GM19372 (cell line): ENCODE measurements around the gene CSK.

ENCODE experiments used
- ATAC-seq: cut with Tn5 transposase; IDR thresholded peaks from one replicate; pipeline ENCODE4 v1.9.1; 2021; ENCODE audit warnings: mild to moderate bottlenecking, low read depth, moderate library complexity; ENCODE audit not compliant: unreplicated experiment

Gene CSK

GRCh38 chr15:74799255-74799855 is 17.5 kb downstream of the CSK start:
- no peak for ATAC-seq

GRCh38 chr15:74799856-74800558 is 18.1 kb downstream of the CSK start:
- no peak for ATAC-seq

GRCh38 chr15:74800559-74801094 is 18.7 kb downstream of the CSK start:
- ATAC-seq = no peak

GRCh38 chr15:74801311-74801997 is 19.6 kb downstream of the CSK start:
- no peak for ATAC-seq

GRCh38 chr15:74802290-74802689 is 20.4 kb downstream of the CSK start:
- ATAC-seq = no peak

- no peak for ATAC-seq
Measured at GRCh38 chr15:74802862-74803447, 21.1 kb downstream of the CSK start.

GRCh38 chr15:74804935-74805334 is 23.1 kb downstream of the CSK start:
- ATAC-seq = no peak

GRCh38 chr15:74807282-74807681 is 25.4 kb downstream of the CSK start:
- no peak for ATAC-seq

GRCh38 chr15:74808078-74808839 is 26.4 kb downstream of the CSK start:
- no peak for ATAC-seq

GRCh38 chr15:74808840-74809229 is 27.0 kb downstream of the CSK start:
- ATAC-seq = no peak

- no peak for ATAC-seq
Measured at GRCh38 chr15:74809242-74809641, 27.4 kb downstream of the CSK start.

- no peak for ATAC-seq
Measured at GRCh38 chr15:74809956-74810355, 28.1 kb downstream of the CSK start.

GRCh38 chr15:74812533-74812932 is 30.7 kb downstream of the CSK start, which contains the start of gene LMAN1L:
TSS of gene LMAN1L (plus strand) at chr15:74812835. CDS start at chr15:74812855, 20 bp downstream.
- ATAC-seq = no peak

- no peak for ATAC-seq
Measured at GRCh38 chr15:74815121-74815934, 33.4 kb downstream of the CSK start.

- ATAC-seq = no peak
Measured at GRCh38 chr15:74815961-74816360, 34.1 kb downstream of the CSK start.

- ATAC-seq = no peak
Measured at GRCh38 chr15:74816624-74817369, 34.9 kb downstream of the CSK start.

GRCh38 chr15:74817370-74817737 is 35.5 kb downstream of the CSK start:
- ATAC-seq = no peak

- no peak for ATAC-seq
Measured at GRCh38 chr15:74820056-74820455, 38.2 kb downstream of the CSK start.
